HUES64 (cell line): ENCODE results near the gene CYP26C1.

ENCODE experiments used
- H3K27ac ChIP-seq: 2 replicates; pipeline ENCODE4 v1.7.0; 2013; ENCODE audit warnings: low read depth, low read length, inconsistent platforms
- H3K27me3 ChIP-seq: 2 replicates; pipeline ENCODE4 v1.6.1; 2013; ENCODE audit warnings: mild to moderate bottlenecking, low read length; ENCODE audit not compliant: insufficient read depth
- H3K36me3 ChIP-seq: 2 replicates; pipeline ENCODE4 v1.6.1; 2013; ENCODE audit warnings: mild to moderate bottlenecking, low read length; ENCODE audit not compliant: insufficient read depth
- H3K4me1 ChIP-seq: 2 replicates; pipeline ENCODE4 v1.6.1; 2013; ENCODE audit warnings: mild to moderate bottlenecking, low read length, moderate library complexity; ENCODE audit not compliant: insufficient read depth
- H3K4me3 ChIP-seq: 2 replicates; pipeline ENCODE4 v1.5.1; 2013; ENCODE audit warnings: mild to moderate bottlenecking, low read length, moderate library complexity
- H3K9ac ChIP-seq: 2 replicates; pipeline ENCODE4 v1.6.1; 2013; ENCODE audit warnings: mild to moderate bottlenecking, low read depth, low read length
- H3K9me3 ChIP-seq: 2 replicates; pipeline ENCODE4 v1.6.1; 2013; ENCODE audit warnings: low read depth, low read length; ENCODE audit not compliant: insufficient read depth
- WGBS: fragments of 150-250, 120-280 bp; methylation state at CpG from one replicate; pipeline ENCODE4 v1.1.7; 2013; ENCODE audit warnings: missing lambda C conversion rate; 5-methylcytosine and 5-hydroxymethylcytosine counted together

CYP26C1 gene

DNA sequence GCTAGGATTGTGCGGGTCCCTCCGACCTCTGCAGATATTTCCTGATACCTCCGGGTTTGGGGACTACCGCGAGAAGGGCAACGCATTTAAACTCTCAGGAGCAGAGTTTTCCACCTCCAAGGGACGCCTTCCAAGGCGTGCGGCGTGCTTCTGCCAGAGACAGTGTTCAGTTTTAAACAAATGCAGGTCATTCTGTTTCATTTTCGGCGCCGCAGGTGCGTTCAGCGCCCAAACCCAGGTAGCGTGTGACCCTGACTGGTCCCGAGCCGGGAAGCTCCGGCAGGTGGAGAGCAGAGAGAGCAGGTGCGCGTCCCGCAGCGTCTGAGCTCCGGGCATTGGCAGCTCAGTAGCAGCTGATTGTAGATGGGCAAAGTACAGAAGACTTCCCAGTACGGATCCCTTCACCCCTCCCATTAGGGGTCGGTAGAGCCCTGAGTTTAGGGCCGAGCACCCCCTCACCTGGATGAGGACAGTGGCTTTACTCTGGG lies 11.7 kb downstream of the CYP26C1 start:
- Histone ChIP-seq H3K9me3 (no peaks in the 10 kb centered on the region), H3K36me3 (peaks cover 9% of the 10 kb centered on the region; the same call in 1 of the 2 replicates), H3K4me3 (peak overlapping the region; percentile 69), H3K27ac (no peak overlapping the region), H3K27me3 (peaks cover 99% of the 10 kb centered on the region), H3K4me1 (peaks cover 26% of the 10 kb centered on the region), H3K9ac (no peak overlapping the region)
- WGBS, result 1% methylated on average over 27 of the region's 27 CpGs

DNA sequence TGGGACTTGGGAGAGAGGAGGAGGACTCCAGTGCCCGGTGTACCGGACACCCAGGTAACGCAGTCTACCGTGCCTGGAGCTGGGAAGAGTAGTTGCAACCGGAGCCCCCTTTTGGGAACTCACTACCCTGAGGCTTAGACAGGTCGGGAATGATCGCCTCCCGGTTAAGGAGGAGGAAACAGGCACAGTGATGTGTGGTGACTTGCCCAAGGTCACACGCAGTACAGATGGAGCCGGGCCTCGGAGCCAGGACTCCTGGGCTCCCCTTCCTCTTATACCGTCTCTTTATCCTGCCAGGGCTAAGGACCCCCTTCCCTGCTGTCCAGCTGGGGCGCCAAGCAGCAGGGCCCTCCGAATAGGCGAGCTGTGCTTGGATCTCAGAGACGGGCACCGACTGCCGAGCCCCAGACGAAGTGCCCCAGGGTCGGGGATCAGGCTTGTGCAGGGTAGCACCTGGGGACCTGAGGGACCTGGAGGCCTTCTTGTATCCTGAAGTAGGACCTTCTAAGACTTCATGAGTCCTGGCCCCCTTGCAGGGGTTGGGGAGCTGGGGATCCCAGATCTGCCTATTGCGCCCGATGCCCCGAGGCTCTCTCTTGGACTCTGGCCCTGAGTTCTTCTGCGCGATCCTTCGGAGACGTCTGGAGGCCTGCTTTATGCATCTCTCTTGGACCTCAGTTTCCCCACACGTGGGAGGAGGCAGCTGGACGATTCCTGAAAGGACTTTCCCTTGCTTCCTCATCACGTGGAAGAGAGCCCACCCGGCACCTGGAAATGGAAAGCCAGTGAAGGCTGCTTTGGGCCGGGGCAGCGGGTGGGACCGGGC lies 12.3 kb downstream of the CYP26C1 start:
- H3K36me3 ChIP-seq, result peaks cover 13% of the 10 kb centered on the region
- H3K4me3 ChIP-seq, result peak overlapping the region; percentile 69
- H3K9ac ChIP-seq, result no peak overlapping the region
- peaks cover 94% of the 10 kb centered on the region for H3K27me3 ChIP-seq
- H3K9me3 ChIP-seq, result no peaks in the 10 kb centered on the region
- H3K4me1 ChIP-seq, result peaks cover 23% of the 10 kb centered on the region
- WGBS, result 3% methylated on average over 34 of the region's 34 CpGs
- no peak overlapping the region for H3K27ac ChIP-seq

DNA sequence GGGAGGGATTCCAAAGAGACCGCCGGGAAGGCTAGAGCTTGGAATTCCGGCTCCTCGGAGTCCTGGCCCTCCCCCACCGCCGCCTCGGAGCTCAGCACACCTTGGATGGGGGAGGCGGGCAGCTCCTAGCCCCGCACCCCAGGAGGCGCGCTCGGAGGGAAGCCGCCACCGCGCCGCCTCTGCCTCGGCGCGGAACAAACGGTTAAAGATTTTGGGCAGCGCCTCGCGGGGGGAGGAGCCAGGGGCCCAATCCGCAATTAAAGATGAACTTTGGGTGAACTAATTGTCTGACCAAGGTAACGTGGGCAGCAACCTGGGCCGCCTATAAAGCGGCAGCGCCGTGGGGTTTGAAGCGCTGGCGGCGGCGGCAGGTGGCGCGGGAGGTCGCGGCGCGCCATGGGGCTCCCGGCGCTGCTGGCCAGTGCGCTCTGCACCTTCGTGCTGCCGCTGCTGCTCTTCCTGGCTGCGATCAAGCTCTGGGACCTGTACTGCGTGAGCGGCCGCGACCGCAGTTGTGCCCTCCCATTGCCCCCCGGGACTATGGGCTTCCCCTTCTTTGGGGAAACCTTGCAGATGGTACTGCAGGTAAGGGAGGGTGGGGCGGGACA lies 13.0 kb downstream of the CYP26C1 start, which contains the start of gene CYP26A1:
Gene CYP26A1 (plus strand): TSS at position 355 of the 608 bp plus-strand sequence. CDS start 42 bp downstream, at position 397.
- Histone ChIP-seq H3K36me3 (peaks cover 13% of the 10 kb centered on the region), H3K4me1 (peaks cover 20% of the 10 kb centered on the region), H3K4me3 (peak within 1 kb of the TSS; percentile 69), H3K27me3 (peaks cover 87% of the 10 kb centered on the region), H3K9me3 (no peaks in the 10 kb centered on the region), H3K9ac (peak within 1 kb of the TSS; percentile 56), H3K27ac (no peak within 1 kb of the TSS)
- under 1% methylated on average over 52 of the region's 52 CpGs for WGBS

DNA sequence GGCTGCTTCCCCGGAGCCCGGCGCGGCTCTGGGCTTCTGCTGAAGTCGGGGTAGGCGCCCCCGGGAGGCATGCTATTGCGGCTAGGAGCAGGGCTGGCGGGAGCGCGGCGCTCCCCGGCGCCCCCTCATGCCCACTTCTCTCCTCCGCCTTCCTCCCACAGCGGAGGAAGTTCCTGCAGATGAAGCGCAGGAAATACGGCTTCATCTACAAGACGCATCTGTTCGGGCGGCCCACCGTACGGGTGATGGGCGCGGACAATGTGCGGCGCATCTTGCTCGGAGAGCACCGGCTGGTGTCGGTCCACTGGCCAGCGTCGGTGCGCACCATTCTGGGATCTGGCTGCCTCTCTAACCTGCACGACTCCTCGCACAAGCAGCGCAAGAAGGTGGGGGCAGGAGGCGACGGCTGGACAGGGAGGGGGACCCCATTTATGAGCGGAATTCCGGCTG lies 13.6 kb downstream of the CYP26C1 start:
- Histone ChIP-seq H3K4me1 (peaks cover 20% of the 10 kb centered on the region), H3K4me3 (peak overlapping the region; percentile 69), H3K36me3 (peaks cover 13% of the 10 kb centered on the region), H3K9me3 (no peaks in the 10 kb centered on the region), H3K9ac (peak overlapping the region; percentile 56), H3K27me3 (peaks cover 82% of the 10 kb centered on the region), H3K27ac (no peak overlapping the region)
- WGBS, result under 1% methylated on average over 40 of the region's 40 CpGs

DNA sequence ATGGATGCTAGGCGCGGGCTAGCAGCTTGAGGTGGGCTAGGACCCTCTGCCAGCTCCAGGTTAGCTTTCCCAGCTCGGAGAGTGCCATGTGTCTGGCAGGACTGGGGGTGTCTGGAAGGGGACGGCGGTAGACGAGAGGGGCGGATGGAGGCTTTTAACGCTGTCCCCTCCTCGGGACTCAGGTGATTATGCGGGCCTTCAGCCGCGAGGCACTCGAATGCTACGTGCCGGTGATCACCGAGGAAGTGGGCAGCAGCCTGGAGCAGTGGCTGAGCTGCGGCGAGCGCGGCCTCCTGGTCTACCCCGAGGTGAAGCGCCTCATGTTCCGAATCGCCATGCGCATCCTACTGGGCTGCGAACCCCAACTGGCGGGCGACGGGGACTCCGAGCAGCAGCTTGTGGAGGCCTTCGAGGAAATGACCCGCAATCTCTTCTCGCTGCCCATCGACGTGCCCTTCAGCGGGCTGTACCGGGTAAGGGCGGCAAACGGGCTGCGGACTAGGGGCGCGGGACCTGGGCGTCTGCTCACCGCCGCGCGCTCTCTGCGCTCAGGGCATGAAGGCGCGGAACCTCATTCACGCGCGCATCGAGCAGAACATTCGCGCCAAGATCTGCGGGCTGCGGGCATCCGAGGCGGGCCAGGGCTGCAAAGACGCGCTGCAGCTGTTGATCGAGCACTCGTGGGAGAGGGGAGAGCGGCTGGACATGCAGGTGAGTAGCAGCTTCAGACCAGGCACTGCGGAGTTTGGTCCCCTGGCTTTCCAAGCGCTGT lies 14.2 kb downstream of the CYP26C1 start:
- Histone ChIP-seq H3K9me3 (no peaks in the 10 kb centered on the region), H3K27ac (no peak overlapping the region), H3K36me3 (peaks cover 13% of the 10 kb centered on the region), H3K9ac (peak overlapping the region; percentile 56), H3K27me3 (peaks cover 76% of the 10 kb centered on the region), H3K4me3 (peak overlapping the region; percentile 69), H3K4me1 (peaks cover 20% of the 10 kb centered on the region)
- under 1% methylated on average over 67 of the region's 67 CpGs for WGBS

DNA sequence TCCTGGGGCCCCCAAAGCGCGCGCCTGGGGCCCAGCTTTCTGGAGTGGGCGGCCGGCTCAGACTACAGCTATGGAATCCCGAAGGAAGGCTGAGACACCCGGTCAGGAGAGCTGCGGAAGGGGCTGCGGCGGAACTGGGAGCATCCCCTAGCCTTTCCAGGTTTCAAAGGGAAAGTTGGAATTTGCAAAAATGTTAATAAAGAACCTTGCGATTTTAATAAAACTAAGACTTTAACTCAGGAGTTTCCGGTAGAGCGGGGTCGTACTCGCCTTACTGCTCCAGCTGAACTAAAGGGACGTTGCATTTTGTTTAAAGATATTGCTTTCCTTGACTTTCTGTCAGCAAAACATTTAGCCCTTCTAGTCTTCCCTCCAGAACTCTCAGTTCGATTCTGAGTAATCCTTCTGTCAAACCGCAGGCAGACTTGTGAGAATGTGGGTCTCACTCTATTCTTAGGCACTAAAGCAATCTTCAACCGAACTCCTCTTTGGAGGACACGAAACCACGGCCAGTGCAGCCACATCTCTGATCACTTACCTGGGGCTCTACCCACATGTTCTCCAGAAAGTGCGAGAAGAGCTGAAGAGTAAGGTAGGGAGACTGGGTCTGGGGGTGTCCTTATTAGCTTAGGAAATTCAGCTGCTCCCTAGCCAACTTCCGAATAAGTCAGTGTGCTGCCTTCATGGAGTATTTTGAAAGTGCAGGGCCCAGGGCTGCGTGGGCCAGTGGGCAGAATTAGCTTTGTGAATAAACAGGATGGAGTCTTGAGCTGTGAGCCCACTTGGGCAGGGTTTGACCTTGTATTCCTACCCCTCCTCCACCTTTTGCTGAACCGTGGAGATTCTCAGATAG lies 15.0 kb downstream of the CYP26C1 start:
- peak overlapping the region; percentile 56 for H3K9ac ChIP-seq
- peaks cover 23% of the 10 kb centered on the region for H3K4me1 ChIP-seq

DNA sequence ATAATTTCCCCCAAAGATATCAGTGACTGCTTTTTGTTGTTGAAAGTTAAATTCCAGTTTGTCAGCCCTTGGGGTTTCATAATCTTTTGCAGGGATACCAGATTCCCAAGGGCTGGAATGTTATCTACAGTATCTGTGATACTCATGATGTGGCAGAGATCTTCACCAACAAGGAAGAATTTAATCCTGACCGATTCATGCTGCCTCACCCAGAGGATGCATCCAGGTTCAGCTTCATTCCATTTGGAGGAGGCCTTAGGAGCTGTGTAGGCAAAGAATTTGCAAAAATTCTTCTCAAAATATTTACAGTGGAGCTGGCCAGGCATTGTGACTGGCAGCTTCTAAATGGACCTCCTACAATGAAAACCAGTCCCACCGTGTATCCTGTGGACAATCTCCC lies 16.3 kb downstream of the CYP26C1 start:
- H3K4me1 ChIP-seq, result peaks cover 20% of the 10 kb centered on the region
- no peak overlapping the region for H3K27ac ChIP-seq
- 73% methylated on average over 2 of the region's 2 CpGs for WGBS
- no peak overlapping the region for H3K9ac ChIP-seq
- H3K9me3 ChIP-seq, result no peaks in the 10 kb centered on the region
- peak overlapping the region; percentile 69 for H3K4me3 ChIP-seq
- peaks cover 13% of the 10 kb centered on the region for H3K36me3 ChIP-seq
- peaks cover 55% of the 10 kb centered on the region for H3K27me3 ChIP-seq

More for the DNA sequence above, 15.0 kb downstream of the CYP26C1 start:
- Histone ChIP-seq H3K4me3 (peak overlapping the region; percentile 69), H3K27ac (no peak overlapping the region), H3K27me3 (peaks cover 68% of the 10 kb centered on the region), H3K9me3 (no peaks in the 10 kb centered on the region), H3K36me3 (peaks cover 13% of the 10 kb centered on the region)
- WGBS, result 11% methylated on average over 25 of the region's 25 CpGs

DNA sequence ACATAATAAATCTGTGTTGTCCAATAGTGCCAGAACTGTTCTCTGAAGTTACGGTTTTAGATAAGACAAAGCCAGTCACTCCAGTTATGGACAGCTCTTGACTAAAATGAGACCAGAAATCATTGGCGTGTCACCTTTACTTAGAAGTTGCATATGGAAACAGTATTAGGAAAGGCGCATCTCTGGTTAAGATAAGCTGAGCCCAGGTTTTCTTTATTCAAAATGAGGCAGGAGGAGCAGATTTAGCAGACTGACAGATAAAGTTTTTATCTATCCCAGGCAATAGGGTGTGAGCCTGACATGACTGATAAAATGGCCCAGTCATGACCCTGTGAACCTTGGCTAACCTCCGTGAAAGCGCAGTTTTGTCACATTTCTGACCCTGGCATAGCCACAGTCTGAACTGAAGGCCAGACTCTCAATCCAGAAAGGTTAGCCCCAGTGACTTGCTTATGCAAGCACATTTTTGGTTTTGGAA lies 17.3 kb downstream of the CYP26C1 start:
- peaks cover 13% of the 10 kb centered on the region for H3K36me3 ChIP-seq
- no peaks in the 10 kb centered on the region for H3K9me3 ChIP-seq
- H3K9ac ChIP-seq, result no peak overlapping the region
- no peak overlapping the region for H3K27ac ChIP-seq
- H3K4me3 ChIP-seq, result no peak overlapping the region
- peaks cover 45% of the 10 kb centered on the region for H3K27me3 ChIP-seq
- peaks cover 16% of the 10 kb centered on the region for H3K4me1 ChIP-seq
- 84% methylated on average over 5 of the region's 5 CpGs for WGBS

DNA sequence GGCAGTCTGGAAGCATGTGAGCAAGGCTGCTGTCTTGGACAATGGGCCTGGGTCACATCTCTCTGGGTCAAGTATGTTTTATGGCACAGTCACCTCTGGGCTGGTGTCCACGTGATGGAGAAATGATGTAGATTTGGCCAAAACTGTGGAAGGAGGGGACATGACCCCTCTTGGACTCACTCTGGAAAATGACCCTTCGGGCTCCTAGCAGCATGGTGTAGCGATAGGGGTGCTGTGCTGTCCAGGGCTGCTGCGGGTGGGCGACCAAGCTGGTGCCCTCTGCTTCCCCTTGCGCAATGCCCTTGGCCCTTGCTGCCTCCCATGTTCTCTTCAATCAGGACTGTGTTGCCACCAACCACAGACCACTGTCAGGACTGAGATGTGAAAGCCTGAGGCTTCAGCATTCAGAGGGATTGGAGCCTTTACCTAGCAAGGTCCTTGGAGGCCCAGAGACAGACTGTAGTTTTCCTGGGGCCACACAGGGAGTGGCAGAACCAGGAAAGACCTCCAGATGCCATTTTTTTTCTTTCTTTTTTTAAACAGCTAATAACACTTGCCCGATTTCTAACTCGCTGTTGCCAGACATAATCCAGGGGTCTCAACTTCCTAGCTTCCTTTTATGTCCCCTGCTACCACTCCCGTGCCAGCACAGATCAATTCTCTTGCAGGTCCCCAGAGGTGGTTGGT lies 19.2 kb downstream of the CYP26C1 start:
- Histone ChIP-seq H3K27ac (no peak overlapping the region), H3K9ac (no peak overlapping the region), H3K4me1 (peaks cover 16% of the 10 kb centered on the region), H3K4me3 (no peak overlapping the region), H3K36me3 (peaks cover 13% of the 10 kb centered on the region), H3K27me3 (peaks cover 26% of the 10 kb centered on the region), H3K9me3 (no peaks in the 10 kb centered on the region)
- 77% methylated on average over 9 of the region's 9 CpGs for WGBS
